Neural cell (in vitro differentiated cells): ENCODE data around the gene MGAT4C.

ENCODE experiments used
- CTCF ChIP-seq: fragments of 450-650 bp; IDR thresholded peaks from 2 replicates; pipeline ENCODE4 v1.5.1; 2014; ENCODE audit warnings: antibody characterized with exemption, mild to moderate bottlenecking, moderate library complexity; ENCODE audit not compliant: poor library complexity, severe bottlenecking
- EP300 ChIP-seq: fragments of 450-650 bp; conservative IDR thresholded peaks from 2 replicates; pipeline ENCODE4 v1.6.1; 2014; ENCODE audit warnings: antibody characterized with exemption, mild to moderate bottlenecking, moderate library complexity; ENCODE audit not compliant: poor library complexity, severe bottlenecking
- EZH2 ChIP-seq: fragments of 200-600, 300-800 bp; shearing (Covaris generic), sonication (generic); IDR thresholded peaks from 2 replicates; pipeline ENCODE4 v1.6.1; 2014; ENCODE audit warnings: antibody characterized with exemption, low read length, borderline replicate concordance, mild to moderate bottlenecking; ENCODE audit not compliant: insufficient read depth, poor library complexity, severe bottlenecking
- POLR2AphosphoS5 ChIP-seq: IDR thresholded peaks from 2 replicates; pipeline ENCODE4 v1.6.1; 2012
- RAD21 ChIP-seq: fragments of 450-650 bp; conservative IDR thresholded peaks from 2 replicates; pipeline ENCODE4 v1.6.1; 2014; ENCODE audit warnings: antibody characterized with exemption, mild to moderate bottlenecking, moderate library complexity
- REST ChIP-seq: IDR thresholded peaks from 2 replicates; pipeline ENCODE4 v1.6.1; 2012; ENCODE audit warnings: borderline replicate concordance
- TAF1 ChIP-seq: IDR thresholded peaks from 2 replicates; pipeline ENCODE4 v1.6.1; 2012; ENCODE audit warnings: low read depth

GRCh38 chr12:86286119-86286518 is 29.9 kb upstream of the MGAT4C start:
- no peak for TF ChIP-seq CTCF
- no peak for TF ChIP-seq POLR2AphosphoS5
- TF ChIP-seq REST = no peak
- no peak for TF ChIP-seq RAD21
- no peak for TF ChIP-seq EZH2
- TF ChIP-seq EP300 = no peak
- no peak for TF ChIP-seq TAF1
